COLO668 (cell line): ENCODE data around the gene ZNF146.
A peak's percentile ranks its signal among the peaks of the same experiment; 100 is the strongest.
"Not testable (repeated sequence)": the region's sequence is repeated elsewhere in the genome, so short reads cannot be mapped to it uniquely, and the experiment has no call there.

Source experiments
- DNase-seq: peaks from one replicate; lab custom pipeline; 2025; ENCODE audit not compliant: unreplicated experiment; lab: John Stamatoyannopoulos, UW

Gene ZNF146

DNA sequence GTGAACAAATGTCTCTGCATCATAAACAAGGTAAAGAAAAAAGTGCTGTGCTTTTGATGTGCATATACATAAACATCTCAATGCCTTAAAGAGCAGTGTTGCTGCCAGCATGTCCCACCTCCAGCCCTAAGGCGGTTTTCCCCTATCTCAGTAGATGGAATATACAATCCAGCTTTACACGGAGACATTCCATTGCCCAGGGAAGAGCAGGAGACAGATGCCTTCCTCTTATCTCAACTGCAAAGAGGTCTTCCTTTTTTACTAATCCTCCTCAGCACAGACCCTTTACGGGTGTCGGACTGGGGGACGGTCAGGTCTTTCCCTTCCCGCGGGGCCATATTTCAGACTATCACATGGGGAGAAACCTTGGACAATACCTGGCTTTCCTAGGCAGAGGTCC lies 18.7 kb downstream of the ZNF146 start:
- DNase-seq, result not testable (repeated sequence)

GRCh38 chr19:36236304-36236945 lies 21.5 kb downstream of the ZNF146 start:
- no peak for DNase-seq

DNA sequence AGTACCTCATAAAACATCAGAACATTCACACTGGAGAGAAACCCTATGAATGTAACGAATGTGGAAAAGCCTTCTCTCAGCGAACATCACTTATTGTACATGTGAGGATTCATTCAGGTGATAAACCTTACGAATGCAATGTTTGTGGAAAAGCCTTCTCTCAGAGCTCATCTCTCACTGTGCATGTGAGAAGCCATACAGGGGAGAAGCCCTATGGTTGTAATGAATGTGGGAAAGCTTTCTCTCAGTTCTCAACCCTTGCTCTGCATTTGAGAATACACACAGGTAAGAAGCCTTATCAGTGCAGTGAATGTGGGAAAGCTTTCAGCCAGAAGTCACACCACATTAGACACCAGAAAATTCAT lies 22.0 kb downstream of the ZNF146 start:
- no peak for DNase-seq

GRCh38 chr19:36244066-36244465 lies 29.2 kb downstream of the ZNF146 start:
- no peak for DNase-seq

GRCh38 chr19:36245210-36246005 lies 30.5 kb downstream of the ZNF146 start:
- peak; percentile 3 for DNase-seq

DNA sequence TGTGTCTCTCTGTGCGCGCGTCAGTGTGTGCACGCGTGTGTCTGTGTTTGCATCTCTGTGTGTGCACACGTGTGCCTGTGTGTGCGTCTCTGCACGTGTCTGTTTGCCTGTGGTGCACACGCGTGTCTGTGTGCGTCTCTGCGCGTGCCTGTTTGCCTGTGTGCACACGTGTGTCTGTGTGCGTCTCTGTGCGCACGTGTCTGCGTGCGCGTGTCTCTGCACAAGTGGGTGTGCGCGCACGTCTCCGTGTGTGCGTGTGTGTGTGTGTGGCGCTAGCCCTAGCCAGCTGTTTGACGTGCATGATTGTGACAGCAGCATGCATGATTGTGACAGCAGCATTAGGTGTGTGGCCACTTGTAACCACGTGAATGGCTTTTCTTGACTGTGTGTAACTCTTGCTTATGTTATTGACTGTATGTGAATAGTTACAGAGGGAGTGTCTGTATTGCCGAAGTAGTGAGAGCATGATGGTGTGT lies 31.1 kb downstream of the ZNF146 start:
- no peak for DNase-seq

DNA sequence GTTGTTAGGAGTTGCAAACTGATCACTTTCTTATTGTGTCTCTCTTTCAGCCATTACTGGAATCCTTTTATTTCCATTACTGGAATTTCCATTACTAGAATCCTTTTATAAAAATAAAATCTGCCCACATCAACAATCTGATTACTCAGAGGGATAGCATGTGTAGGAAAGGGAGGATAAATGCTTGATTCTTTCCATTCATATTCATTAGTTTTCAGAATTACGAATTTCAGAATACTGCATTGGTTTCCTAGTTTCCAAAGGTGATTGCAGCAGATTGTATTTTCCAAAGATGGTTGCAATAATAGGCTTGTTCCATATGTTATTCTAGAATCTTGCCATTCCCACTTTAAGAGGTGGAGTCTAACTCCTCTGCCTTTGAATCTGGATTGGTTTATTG lies 37.1 kb downstream of the ZNF146 start:
- no peak for DNase-seq

- DNase-seq, result no peak
These were observed 39.9 kb downstream of the ZNF146 start for GRCh38 chr19:36254848-36255247.

DNA sequence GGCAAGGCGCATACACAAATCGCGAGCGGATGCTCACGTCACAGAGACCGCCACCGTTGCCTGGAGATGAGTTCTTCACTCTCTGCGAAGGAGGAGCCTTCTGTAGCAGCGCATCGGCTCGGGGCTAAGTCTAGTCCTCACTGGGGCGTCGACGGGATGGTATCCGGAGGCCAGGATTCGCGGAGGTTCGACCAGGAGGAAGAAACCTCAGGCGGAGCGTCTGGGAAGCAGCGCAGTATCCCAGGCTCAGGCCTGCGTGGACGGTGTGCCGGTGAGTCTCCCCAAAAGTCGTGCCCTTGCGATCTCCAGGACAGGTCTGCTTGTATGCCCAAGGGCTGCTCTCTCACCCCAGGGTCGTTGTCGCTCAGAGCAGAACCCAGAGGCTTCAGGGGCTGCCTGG lies 40.4 kb downstream of the ZNF146 start:
- DNase-seq, result no peak

GRCh38 chr19:36256064-36256463 lies 41.2 kb downstream of the ZNF146 start:
- DNase-seq, result no peak

- DNase-seq, result no peak
These were observed 42.1 kb downstream of the ZNF146 start for GRCh38 chr19:36256853-36257519.

DNA sequence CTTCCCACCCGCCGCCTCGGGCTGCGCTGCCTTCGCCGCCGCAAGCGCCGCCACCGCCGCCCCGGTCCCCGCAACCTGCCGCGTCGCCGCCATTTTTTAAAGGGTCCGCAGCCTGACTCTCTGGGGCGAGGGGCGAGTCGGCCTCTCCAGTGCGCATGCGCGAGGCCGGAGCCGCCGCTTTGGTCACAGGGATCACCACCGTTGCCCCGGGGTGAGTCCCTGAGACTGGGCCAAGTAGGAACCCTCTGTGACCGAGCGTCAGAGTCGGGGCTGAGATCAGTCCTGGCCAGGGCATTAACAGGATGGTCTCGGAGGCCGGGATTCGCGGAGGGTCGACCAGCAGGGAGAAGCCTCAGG lies 42.6 kb downstream of the ZNF146 start:
- DNase-seq, result no peak

GRCh38 chr19:36258028-36258875 lies 43.3 kb downstream of the ZNF146 start:
- DNase-seq, result no peak

GRCh38 chr19:36259211-36259610 lies 44.3 kb downstream of the ZNF146 start:
- no peak for DNase-seq

GRCh38 chr19:36265064-36265463 lies 50.2 kb downstream of the ZNF146 start:
- no peak for DNase-seq

DNA sequence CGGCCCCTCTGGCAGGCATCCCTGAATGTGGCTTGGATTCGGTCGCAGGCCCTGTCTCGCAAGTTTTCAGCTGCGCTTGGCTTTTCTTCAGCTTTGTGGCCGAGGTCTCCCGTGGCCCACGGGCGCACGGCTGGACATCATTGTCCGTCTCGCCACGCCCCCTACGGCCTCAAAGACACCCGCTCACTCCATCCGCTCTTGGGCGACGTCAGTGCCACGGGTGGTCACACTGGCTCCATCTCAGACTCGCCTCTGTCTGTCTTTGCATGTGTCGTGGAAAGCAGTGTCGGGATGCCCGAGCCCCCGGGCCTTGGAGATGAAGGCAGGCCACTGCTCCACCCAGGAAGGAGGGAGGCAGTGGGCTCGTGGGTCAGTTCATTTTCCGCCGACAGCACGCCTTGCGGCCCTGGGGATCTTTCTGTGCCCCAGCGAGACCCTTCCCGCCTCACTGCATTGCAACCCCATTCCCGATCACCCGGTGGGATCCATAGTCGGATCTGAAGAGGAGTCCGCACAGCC lies 51.0 kb downstream of the ZNF146 start:
- no peak for DNase-seq

DNA sequence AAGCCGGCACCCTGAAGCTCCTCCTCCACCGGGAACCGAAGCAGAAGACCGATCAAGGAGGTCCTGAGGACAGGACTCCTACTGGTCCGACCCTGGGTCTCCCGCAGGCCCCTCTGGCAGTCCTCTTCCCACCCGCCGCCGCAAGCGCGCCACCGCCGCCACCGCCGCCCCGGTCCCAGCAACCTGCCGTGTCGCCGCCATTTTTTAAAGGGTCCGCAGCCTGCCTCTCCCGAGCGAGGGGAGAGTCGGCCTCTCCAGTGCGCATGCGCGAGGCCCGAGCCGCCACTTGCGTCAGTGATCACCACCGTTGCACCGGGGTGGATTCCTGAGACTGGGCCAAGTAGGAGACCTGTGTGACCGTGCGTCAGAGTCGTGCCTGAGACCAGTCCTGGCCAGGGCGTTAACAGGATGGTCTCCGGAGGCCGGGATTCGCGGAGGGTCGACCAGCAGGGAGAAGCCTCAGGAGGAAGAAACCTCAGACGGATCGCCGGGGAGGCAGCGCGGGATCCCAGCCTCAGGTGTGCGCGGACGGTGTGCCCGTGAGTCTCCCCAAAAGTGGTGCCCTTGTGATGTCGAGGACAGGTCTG lies 51.6 kb downstream of the ZNF146 start:
- no peak for DNase-seq

- DNase-seq, result no peak
These were observed 52.3 kb downstream of the ZNF146 start for GRCh38 chr19:36267061-36267845.

DNA sequence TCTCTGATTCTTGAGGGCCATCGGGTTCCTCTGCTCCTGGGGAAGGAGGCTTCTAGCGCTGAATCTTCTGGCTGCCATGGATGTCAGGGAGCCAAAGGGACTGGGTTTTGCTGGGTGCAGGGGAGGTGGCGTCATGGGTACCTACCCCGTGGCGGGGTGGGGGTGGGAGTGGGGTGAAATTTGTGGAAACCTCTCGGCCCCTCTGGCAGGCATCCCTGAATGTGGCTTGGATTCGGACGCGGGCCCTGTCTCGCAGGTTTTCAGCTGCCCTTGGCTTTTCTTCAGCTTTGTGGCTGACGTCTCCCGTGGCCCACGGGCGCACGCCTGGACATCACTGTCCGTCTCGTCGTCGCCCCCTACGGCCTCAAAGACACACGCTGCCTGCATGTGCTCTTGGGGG lies 53.2 kb downstream of the ZNF146 start:
- not testable (repeated sequence) for DNase-seq

- not testable (repeated sequence) for DNase-seq
These were observed 53.7 kb downstream of the ZNF146 start for GRCh38 chr19:36268591-36268990.
